Testis (tissue), 3 donors: ENCODE data around the gene SAAL1. TPM values are rescaled to one million over a fixed set of nuclear protein-coding genes. Genes with fewer than 3 reads are reported as not detected.
"Not testable (repeated sequence)": the region's sequence is repeated elsewhere in the genome, so short reads cannot be mapped to it uniquely, and the experiment has no call there.

Experiments used
- DNase-seq: peaks from one replicate; pipeline ENCODE4 v3.0.0-alpha.2; 2019
- H3K27ac ChIP-seq, 2 donors: fragments of 200-600 bp; sonication (generic); one replicate each; pipeline ENCODE4 v1.5.1; 2019
- H3K27me3 ChIP-seq: fragments of 200-600 bp; sonication (generic); one replicate; pipeline ENCODE4 v1.5.1; 2019
- H3K36me3 ChIP-seq: fragments of 200-600 bp; sonication (generic); one replicate; pipeline ENCODE4 v1.5.1; 2017; ENCODE audit warnings: low read depth; ENCODE audit errors: missing control alignments
- H3K4me1 ChIP-seq: fragments of 200-600 bp; sonication (generic); one replicate; pipeline ENCODE4 v1.5.1; 2019
- H3K4me3 ChIP-seq, 2 donors: fragments of 200-600 bp; sonication (generic); one replicate each; pipeline ENCODE4 v1.5.1; 2017 to 2019
- H3K9me3 ChIP-seq: fragments of 200-600 bp; sonication (generic); one replicate; pipeline ENCODE4 v1.5.1; 2017
- POLR2A ChIP-seq: fragments of 450-650 bp; IDR thresholded peaks from one replicate; pipeline ENCODE4 v1.6.1; 2017; ENCODE audit warnings: antibody characterized with exemption, mild to moderate bottlenecking, moderate library complexity
- WGBS, 2 donors: methylation state at CpG; one replicate each; pipeline ENCODE4 v1.1.5; 2018; 5-methylcytosine and 5-hydroxymethylcytosine counted together
- intact Hi-C: fragments of 100-400 bp; cut with DNase I; formaldehyde crosslinking; loops from one replicate; pipeline ENCODE4 v1.15.1; 2023; ENCODE audit warnings: low total_unique reads
- polyA plus RNA-seq: library from polyadenylated mRNA; stranded (reverse); fragments of 350-450 nt; fragmentation: Illumina TruSeq; extraction: RNeasy Lipid Tissue Mini Kit (QIAGEN cat#74804); gene quantifications from one replicate; pipeline ENCODE4 v1.2.3, GENCODE V29; 2014; ENCODE audit warnings: low read depth, low replicate concordance; ENCODE audit not compliant: insufficient read depth
- total RNA-seq, 2 donors: library from RNA; depleted of rRNA; stranded (reverse); fragments of >200 nt; gene quantifications; one replicate each; pipeline ENCODE4 v1.2.3, GENCODE V29; 2016
- TF ChIP-seq, protein P1 (sequence below), 3 experiments: fragments of 450-650 bp in 2 of 3; fragments of 200-600 bp in 1 of 3; sonication (generic) in 1 of 3; IDR thresholded peaks; one replicate each; pipeline ENCODE4 v1.5.1; 2016 to 2019; ENCODE audit warnings: antibody characterized with exemption in 3 of 3, mild to moderate bottlenecking in 2 of 3, moderate library complexity in 1 of 3

Gene SAAL1
- total and polyA plus RNA-seq, 3 donors from 2014 or later, result 21.8 to 29.8 (median 29.0) TPM

DNA sequence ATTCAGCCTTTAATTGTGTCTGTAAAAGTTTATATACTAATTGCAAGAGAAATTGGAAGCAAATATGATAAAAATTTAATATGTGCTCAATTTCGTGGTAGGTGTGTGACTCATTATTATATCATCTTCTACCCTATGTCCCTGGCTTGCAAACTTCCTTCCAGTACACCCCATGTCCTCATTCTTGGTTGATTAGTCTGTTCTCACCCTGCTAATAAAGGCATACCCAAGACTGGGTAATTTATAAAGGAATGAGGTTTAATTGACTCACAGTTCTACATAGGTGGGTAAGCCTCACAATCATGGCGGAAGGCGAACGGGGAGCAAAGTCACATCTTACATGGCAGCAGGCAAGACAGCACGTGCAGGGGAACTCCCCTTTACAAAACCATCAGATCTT, 38.4 kb upstream of the SAAL1 start:
- Histone ChIP-seq H3K4me3 (no peak overlapping the region), H3K36me3 (no peaks in the 10 kb centered on the region), H3K4me1 (no peaks in the 10 kb centered on the region), H3K9me3 (no peaks in the 10 kb centered on the region), H3K27me3 (no peaks in the 10 kb centered on the region), H3K27ac (no peak overlapping the region)
- 77 to 79% methylated on average over 5 of the region's 5 CpGs for WGBS, 2 donors
- intact Hi-C loops, result no loop called here
- TF ChIP-seq, protein P1, sequence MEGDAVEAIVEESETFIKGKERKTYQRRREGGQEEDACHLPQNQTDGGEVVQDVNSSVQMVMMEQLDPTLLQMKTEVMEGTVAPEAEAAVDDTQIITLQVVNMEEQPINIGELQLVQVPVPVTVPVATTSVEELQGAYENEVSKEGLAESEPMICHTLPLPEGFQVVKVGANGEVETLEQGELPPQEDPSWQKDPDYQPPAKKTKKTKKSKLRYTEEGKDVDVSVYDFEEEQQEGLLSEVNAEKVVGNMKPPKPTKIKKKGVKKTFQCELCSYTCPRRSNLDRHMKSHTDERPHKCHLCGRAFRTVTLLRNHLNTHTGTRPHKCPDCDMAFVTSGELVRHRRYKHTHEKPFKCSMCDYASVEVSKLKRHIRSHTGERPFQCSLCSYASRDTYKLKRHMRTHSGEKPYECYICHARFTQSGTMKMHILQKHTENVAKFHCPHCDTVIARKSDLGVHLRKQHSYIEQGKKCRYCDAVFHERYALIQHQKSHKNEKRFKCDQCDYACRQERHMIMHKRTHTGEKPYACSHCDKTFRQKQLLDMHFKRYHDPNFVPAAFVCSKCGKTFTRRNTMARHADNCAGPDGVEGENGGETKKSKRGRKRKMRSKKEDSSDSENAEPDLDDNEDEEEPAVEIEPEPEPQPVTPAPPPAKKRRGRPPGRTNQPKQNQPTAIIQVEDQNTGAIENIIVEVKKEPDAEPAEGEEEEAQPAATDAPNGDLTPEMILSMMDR (IDR thresholded peaks at IDR 0.05), result no peak
- TF ChIP-seq POLR2A, result no peak
- no peak for DNase-seq

DNA sequence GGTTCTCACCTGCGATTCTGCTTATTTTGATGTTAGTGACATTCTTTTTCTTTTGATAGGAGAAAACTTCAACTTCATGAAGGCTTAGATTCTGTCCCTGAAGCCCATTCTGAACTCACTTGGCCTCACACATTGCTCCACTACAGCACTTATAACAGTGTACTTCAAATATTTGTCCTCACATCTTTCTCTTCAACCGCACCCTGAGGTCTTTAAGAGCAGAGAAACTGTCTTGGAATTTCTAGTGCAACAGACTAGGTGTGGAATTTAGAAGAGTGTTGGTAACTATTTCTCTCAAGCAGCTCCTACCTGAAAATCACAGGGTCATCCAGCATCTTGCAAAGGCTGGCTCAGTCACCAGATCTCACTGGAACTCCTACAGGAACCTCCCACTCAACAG, 34.3 kb upstream of the SAAL1 start:
- H3K27ac ChIP-seq, result no peak overlapping the region
- no peak for TF ChIP-seq POLR2A
- TF ChIP-seq, protein P1 (IDR thresholded peaks at IDR 0.05), result no peak
- H3K9me3 ChIP-seq, result no peaks in the 10 kb centered on the region
- no peak overlapping the region for H3K4me3 ChIP-seq
- DNase-seq, result no peak
- H3K4me1 ChIP-seq, result no peaks in the 10 kb centered on the region
- H3K36me3 ChIP-seq, result no peaks in the 10 kb centered on the region
- 86 to 96% methylated on average over 2 of the region's 2 CpGs for WGBS, 2 donors
- H3K27me3 ChIP-seq, result no peaks in the 10 kb centered on the region
- intact Hi-C loops, result no loop called here

DNA sequence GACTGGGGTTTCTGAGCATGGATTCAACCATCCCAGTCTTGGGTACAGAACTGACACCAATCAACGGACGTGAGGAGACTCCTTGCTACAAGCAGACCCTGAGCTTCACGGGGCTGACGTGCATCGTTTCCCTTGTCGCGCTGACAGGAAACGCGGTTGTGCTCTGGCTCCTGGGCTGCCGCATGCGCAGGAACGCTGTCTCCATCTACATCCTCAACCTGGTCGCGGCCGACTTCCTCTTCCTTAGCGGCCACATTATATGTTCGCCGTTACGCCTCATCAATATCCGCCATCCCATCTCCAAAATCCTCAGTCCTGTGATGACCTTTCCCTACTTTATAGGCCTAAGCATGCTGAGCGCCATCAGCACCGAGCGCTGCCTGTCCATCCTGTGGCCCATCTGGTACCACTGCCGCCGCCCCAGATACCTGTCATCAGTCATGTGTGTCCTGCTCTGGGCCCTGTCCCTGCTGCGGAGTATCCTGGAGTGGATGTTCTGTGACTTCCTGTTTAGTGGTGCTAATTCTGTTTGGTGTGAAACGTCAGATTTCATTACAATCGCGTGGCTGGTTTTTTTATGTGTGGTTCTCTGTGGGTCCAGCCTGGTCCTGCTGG, 31.4 kb upstream of the SAAL1 start:
- Histone ChIP-seq H3K4me3 (no peak overlapping the region), H3K27ac (no peak overlapping the region), H3K4me1 (no peaks in the 10 kb centered on the region), H3K9me3 (no peaks in the 10 kb centered on the region), H3K36me3 (no peaks in the 10 kb centered on the region), H3K27me3 (no peaks in the 10 kb centered on the region)
- intact Hi-C loops, result no loop called here
- DNase-seq, result no peak
- WGBS, 2 donors, result 60 to 84% methylated on average over 24 to 29 of the region's 29 CpGs
- TF ChIP-seq POLR2A, result no peak
- TF ChIP-seq, protein P1 (IDR thresholded peaks at IDR 0.05), result no peak

DNA sequence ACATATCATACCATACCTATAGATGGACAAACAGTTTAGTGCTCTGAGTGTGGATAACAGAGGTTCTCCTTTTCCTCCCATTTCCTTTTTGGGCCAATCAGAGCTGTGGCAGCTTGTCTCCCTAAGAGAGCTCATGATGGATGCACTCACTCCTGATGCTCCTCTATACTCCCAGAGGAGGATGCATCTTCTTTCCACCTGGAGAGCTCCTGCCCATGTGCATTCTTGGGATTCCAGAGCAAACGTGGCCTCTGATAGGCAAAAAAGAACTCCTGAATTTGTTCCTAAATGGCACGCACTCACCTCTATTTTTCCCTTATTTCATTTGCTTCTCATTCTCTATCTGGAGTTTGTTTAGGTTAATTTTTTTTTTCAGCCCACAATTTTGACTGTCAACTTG, 29.4 kb upstream of the SAAL1 start:
- Histone ChIP-seq H3K27ac (no peak overlapping the region), H3K4me1 (no peaks in the 10 kb centered on the region), H3K4me3 (no peak overlapping the region), H3K36me3 (no peaks in the 10 kb centered on the region), H3K27me3 (no peaks in the 10 kb centered on the region), H3K9me3 (no peaks in the 10 kb centered on the region)
- intact Hi-C loops, result no loop called here
- no peak for DNase-seq
- WGBS, 2 donors, result 38 to 48% methylated on average over 2 of the region's 2 CpGs
- TF ChIP-seq POLR2A, result no peak
- TF ChIP-seq, protein P1 (IDR thresholded peaks at IDR 0.05), result no peak

DNA sequence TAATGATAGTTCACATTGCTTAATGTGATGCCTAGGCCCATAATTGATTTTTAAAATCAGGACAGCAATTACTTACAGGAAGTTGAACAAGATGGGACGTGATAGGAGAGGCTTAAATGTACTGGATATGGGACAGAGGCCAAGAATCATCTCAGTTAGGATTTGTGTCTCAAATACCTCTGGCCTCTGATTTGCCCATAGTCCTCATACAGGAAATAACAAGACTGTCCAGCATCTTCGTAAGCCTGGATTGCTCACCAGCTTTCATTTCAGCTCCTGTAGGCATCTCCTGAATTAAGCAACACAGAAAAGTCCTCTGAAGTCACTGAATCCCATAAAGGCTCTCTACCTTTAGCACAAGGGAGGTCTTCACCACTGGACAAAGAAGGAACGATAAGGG, 26.5 kb upstream of the SAAL1 start, which contains the start of gene MRGPRX3:
Gene MRGPRX3, plus strand, starts transcription at position 231 of the 400 bp plus-strand sequence. CDS start 4,632 bp downstream, outside the sequence.
- H3K36me3 ChIP-seq, result no peaks in the 10 kb centered on the region
- no peaks in the 10 kb centered on the region for H3K9me3 ChIP-seq
- TF ChIP-seq, protein P1 (IDR thresholded peaks at IDR 0.05), result no peak
- no peak for TF ChIP-seq POLR2A
- no peaks in the 10 kb centered on the region for H3K4me1 ChIP-seq
- H3K4me3 ChIP-seq, result no peak within 1 kb of the TSS
- no peaks in the 10 kb centered on the region for H3K27me3 ChIP-seq
- 64 to 73% methylated on average over 3 of the region's 3 CpGs for WGBS, 2 donors
- DNase-seq, result no peak
- intact Hi-C loops, result no loop called here
- H3K27ac ChIP-seq, result no peak within 1 kb of the TSS

DNA sequence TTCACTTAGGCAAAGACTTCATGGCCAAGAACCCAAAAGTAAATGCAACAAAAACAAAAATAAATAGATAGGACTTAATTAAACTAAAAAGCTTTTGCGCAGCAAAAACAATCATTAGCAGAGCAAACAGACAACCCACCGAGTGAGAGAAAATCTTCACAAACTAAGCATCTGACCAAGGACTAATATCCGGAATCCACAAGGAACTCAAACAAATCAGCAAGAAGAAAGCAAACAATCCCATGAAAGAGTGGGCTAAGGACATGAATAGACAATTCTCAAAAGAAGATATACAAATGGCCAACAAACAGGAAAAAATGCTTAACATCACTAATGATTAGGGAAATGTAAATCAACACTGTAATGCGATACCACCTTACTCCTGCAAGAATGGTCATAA, 25.2 kb upstream of the SAAL1 start:
- H3K36me3 ChIP-seq, H3K27me3 ChIP-seq, H3K9me3 ChIP-seq, DNase-seq, intact Hi-C loops, H3K4me3 ChIP-seq, H3K27ac ChIP-seq, H3K4me1 ChIP-seq: not testable (repeated sequence)
- 91 to 93% methylated on average over 4 of the region's 4 CpGs for WGBS, 2 donors

DNA sequence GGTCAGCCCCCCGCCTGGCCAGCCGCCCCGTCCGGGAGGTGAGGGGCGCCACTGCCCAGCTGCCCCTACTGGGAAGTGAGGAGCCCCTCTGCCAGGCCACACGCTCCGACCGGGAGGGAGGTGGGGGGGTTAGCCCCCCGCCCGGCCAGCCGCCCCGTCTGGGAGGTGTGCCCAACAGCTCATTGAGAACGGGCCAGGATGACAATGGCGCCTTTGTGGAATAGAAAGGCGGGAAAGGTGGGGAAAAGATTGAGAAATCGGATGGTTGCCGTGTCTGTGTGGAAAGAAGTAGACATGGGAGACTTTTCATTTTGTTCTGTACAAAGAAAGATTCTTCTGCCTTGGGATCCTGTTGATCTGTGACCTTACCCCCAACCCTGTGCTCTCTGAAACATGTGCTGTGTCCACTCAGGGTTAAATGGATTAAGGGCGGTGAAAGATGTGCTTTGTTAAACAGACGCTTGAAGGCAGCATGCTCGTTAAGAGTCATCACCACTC, 15.5 kb upstream of the SAAL1 start:
- DNase-seq, H3K27ac ChIP-seq, H3K36me3 ChIP-seq, H3K9me3 ChIP-seq, intact Hi-C loops, H3K4me1 ChIP-seq, H3K27me3 ChIP-seq, H3K4me3 ChIP-seq: not testable (repeated sequence)
- 44 to 56% methylated on average over 7 to 17 of the region's 20 CpGs for WGBS, 2 donors
